IPS-15b (cell line): Measurements from ENCODE around the gene GGCX.

Experiments used
- H3K27me3 ChIP-seq: one replicate; pipeline ENCODE4 v1.6.1; 2013; ENCODE audit warnings: low read length; ENCODE audit not compliant: control insufficient read depth, insufficient read depth
- H3K36me3 ChIP-seq: one replicate; pipeline ENCODE4 v1.6.1; 2013; ENCODE audit warnings: low read length; ENCODE audit not compliant: control insufficient read depth, insufficient read depth
- H3K4me1 ChIP-seq: one replicate; pipeline ENCODE4 v1.6.1; 2013; ENCODE audit warnings: mild to moderate bottlenecking, low read length; ENCODE audit not compliant: control insufficient read depth, insufficient read depth
- H3K4me3 ChIP-seq: one replicate; pipeline ENCODE4 v1.5.1; 2013; ENCODE audit warnings: low read depth, low read length
- H3K9ac ChIP-seq: one replicate; pipeline ENCODE4 v1.6.1; 2013; ENCODE audit warnings: low read depth, mild to moderate bottlenecking, low read length
- H3K9me3 ChIP-seq: one replicate; pipeline ENCODE4 v1.6.1; 2013; ENCODE audit warnings: mild to moderate bottlenecking, low read length; ENCODE audit not compliant: control insufficient read depth, insufficient read depth

GGCX gene

GRCh38 chr2:85516653-85517389 lies 44.5 kb downstream of the GGCX start:
- no peak overlapping the region for H3K9ac ChIP-seq
- no peaks in the 10 kb centered on the region for H3K4me1 ChIP-seq
- H3K27me3 ChIP-seq: no peaks in the 10 kb centered on the region
- H3K36me3 ChIP-seq: no peaks in the 10 kb centered on the region
- H3K4me3 ChIP-seq: no peak overlapping the region
- no peaks in the 10 kb centered on the region for H3K9me3 ChIP-seq

- Histone ChIP-seq H3K9me3 (no peaks in the 10 kb centered on the region), H3K4me3 (no peak overlapping the region), H3K9ac (no peak overlapping the region), H3K4me1 (no peaks in the 10 kb centered on the region), H3K27me3 (no peaks in the 10 kb centered on the region), H3K36me3 (no peaks in the 10 kb centered on the region)
Observed at GRCh38 chr2:85514323-85514722, 47.0 kb downstream of the GGCX start.

GRCh38 chr2:85511008-85511811 lies 50.1 kb downstream of the GGCX start:
- Histone ChIP-seq H3K36me3 (no peaks in the 10 kb centered on the region), H3K27me3 (no peaks in the 10 kb centered on the region), H3K4me3 (no peak overlapping the region), H3K9ac (no peak overlapping the region), H3K9me3 (no peaks in the 10 kb centered on the region), H3K4me1 (no peaks in the 10 kb centered on the region)

GRCh38 chr2:85506768-85507181 lies 54.5 kb downstream of the GGCX start:
- no peaks in the 10 kb centered on the region for H3K27me3 ChIP-seq
- no peaks in the 10 kb centered on the region for H3K4me1 ChIP-seq
- H3K9ac ChIP-seq: no peak overlapping the region
- H3K4me3 ChIP-seq: no peak overlapping the region
- no peaks in the 10 kb centered on the region for H3K9me3 ChIP-seq
- no peaks in the 10 kb centered on the region for H3K36me3 ChIP-seq

GRCh38 chr2:85505551-85506238 lies 55.6 kb downstream of the GGCX start:
- H3K4me1 ChIP-seq: no peaks in the 10 kb centered on the region
- H3K4me3 ChIP-seq: no peak overlapping the region
- no peaks in the 10 kb centered on the region for H3K36me3 ChIP-seq
- no peaks in the 10 kb centered on the region for H3K9me3 ChIP-seq
- no peak overlapping the region for H3K9ac ChIP-seq
- H3K27me3 ChIP-seq: no peaks in the 10 kb centered on the region

GRCh38 chr2:85504778-85505261 lies 56.5 kb downstream of the GGCX start:
- H3K9me3 ChIP-seq: no peaks in the 10 kb centered on the region
- no peak overlapping the region for H3K9ac ChIP-seq
- H3K27me3 ChIP-seq: no peaks in the 10 kb centered on the region
- no peak overlapping the region for H3K4me3 ChIP-seq
- no peaks in the 10 kb centered on the region for H3K4me1 ChIP-seq
- H3K36me3 ChIP-seq: no peaks in the 10 kb centered on the region

GRCh38 chr2:85503851-85504777 lies 57.2 kb downstream of the GGCX start:
- H3K4me3 ChIP-seq: no peak overlapping the region
- H3K36me3 ChIP-seq: no peaks in the 10 kb centered on the region
- no peaks in the 10 kb centered on the region for H3K4me1 ChIP-seq
- H3K27me3 ChIP-seq: no peaks in the 10 kb centered on the region
- no peaks in the 10 kb centered on the region for H3K9me3 ChIP-seq
- H3K9ac ChIP-seq: no peak overlapping the region

- no peaks in the 10 kb centered on the region for H3K36me3 ChIP-seq
- no peaks in the 10 kb centered on the region for H3K9me3 ChIP-seq
- no peak overlapping the region for H3K4me3 ChIP-seq
- no peak overlapping the region for H3K9ac ChIP-seq
- no peaks in the 10 kb centered on the region for H3K4me1 ChIP-seq
- H3K27me3 ChIP-seq: no peaks in the 10 kb centered on the region
Observed at GRCh38 chr2:85503168-85503850, 58.0 kb downstream of the GGCX start.

GRCh38 chr2:85502720-85503119 lies 58.6 kb downstream of the GGCX start:
- no peak overlapping the region for H3K9ac ChIP-seq
- no peaks in the 10 kb centered on the region for H3K27me3 ChIP-seq
- H3K36me3 ChIP-seq: no peaks in the 10 kb centered on the region
- H3K4me1 ChIP-seq: no peaks in the 10 kb centered on the region
- no peak overlapping the region for H3K4me3 ChIP-seq
- no peaks in the 10 kb centered on the region for H3K9me3 ChIP-seq

GRCh38 chr2:85501248-85501647 lies 60.0 kb downstream of the GGCX start:
- no peaks in the 10 kb centered on the region for H3K4me1 ChIP-seq
- no peaks in the 10 kb centered on the region for H3K27me3 ChIP-seq
- H3K36me3 ChIP-seq: no peaks in the 10 kb centered on the region
- no peak overlapping the region for H3K4me3 ChIP-seq
- H3K9ac ChIP-seq: no peak overlapping the region
- no peaks in the 10 kb centered on the region for H3K9me3 ChIP-seq
